Calu3 (cell line): ENCODE measurements around the gene RRP1. TPM values are rescaled to one million over a fixed set of nuclear protein-coding genes. Genes with fewer than 3 reads are reported as not detected.
"Not testable (repeated sequence)": the region's sequence is repeated elsewhere in the genome, so short reads cannot be mapped to it uniquely, and the experiment has no call there.

Experiments
- BruUV-seq: library from RNA; stranded (reverse); fragments of 400-500 nt; replicated peaks from 2 replicates; lab custom pipeline; 2021; lab: Mats Ljungman, UMichigan
- CTCF ChIA-PET: fragments of 300-600 bp; sonication (Branson Sonifier 250); formaldehyde crosslinking; loops from one replicate; lab custom pipeline; 2022; ENCODE audit warnings: antibody characterized with exemption; lab: Charles Lee
- DNase-seq: peaks from one replicate; pipeline ENCODE4 v3.0.0; 2022
- H3K27ac Mint-ChIP-seq: one replicate; pipeline ENCODE4 v1.8.0; 2022; ENCODE audit warnings: mixed read lengths; ENCODE audit not compliant: unreplicated experiment
- H3K27me3 Mint-ChIP-seq: one replicate; pipeline ENCODE4 v1.8.0; 2022; ENCODE audit warnings: mixed read lengths; ENCODE audit not compliant: unreplicated experiment
- H3K36me3 Mint-ChIP-seq: one replicate; pipeline ENCODE4 v1.8.0; 2022; ENCODE audit warnings: mild to moderate bottlenecking, moderate library complexity, mixed read lengths; ENCODE audit not compliant: insufficient read depth, unreplicated experiment
- H3K4me1 Mint-ChIP-seq: one replicate; pipeline ENCODE4 v1.8.0; 2022; ENCODE audit warnings: mild to moderate bottlenecking, low read depth, mixed read lengths; ENCODE audit not compliant: unreplicated experiment
- H3K4me3 Mint-ChIP-seq: one replicate; pipeline ENCODE4 v1.8.0; 2022; ENCODE audit warnings: mild to moderate bottlenecking, low read depth, moderate library complexity, mixed read lengths; ENCODE audit not compliant: unreplicated experiment
- H3K9me3 Mint-ChIP-seq: one replicate; pipeline ENCODE4 v1.8.0; 2022; ENCODE audit warnings: low read depth, mixed read lengths; ENCODE audit not compliant: unreplicated experiment
- intact Hi-C: fragments of 100-400 bp; cut with micrococcal nuclease; formaldehyde crosslinking; loops from one replicate; pipeline ENCODE4 v1.10.0; 2022; ENCODE audit not compliant: unreplicated experiment
- total RNA-seq: library from RNA; stranded (reverse); gene quantifications from 2 replicates; pipeline ENCODE4 v1.2.3, GENCODE V29; 2022
- TF ChIP-seq, protein P1 (sequence below): fragments of 200-600 bp; IDR thresholded peaks from one replicate; pipeline ENCODE4 v1.8.0; 2022; ENCODE audit warnings: antibody characterized with exemption; ENCODE audit not compliant: unreplicated experiment

Gene RRP1
- total RNA-seq, 1 experiment from 2014 or later, result 37.2 TPM

DNA sequence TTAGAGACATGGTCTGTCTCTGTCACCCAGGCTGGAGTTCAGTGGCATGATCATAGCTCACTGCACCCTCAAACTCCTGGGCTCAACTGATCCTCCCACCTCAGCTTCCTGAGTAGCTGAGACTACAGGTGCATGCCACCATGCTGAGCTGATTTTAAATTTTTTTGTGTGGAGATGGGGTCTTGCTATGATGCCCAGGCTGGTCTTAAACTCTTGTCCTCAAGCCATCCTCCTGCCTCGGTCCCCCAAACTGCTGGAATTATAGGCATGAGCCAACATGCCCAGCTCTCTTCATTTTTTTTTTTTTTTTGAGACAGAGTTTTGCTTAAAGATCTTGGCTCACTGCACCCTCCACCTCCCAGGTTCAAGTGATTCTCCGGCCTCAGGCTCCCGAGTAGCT is 50.9 kb downstream of the RRP1 start:
- H3K27ac Mint-ChIP-seq, result no peak overlapping the region
- no peak for DNase-seq
- no peaks in the 10 kb centered on the region for H3K9me3 Mint-ChIP-seq
- CTCF ChIA-PET, result no interaction called here
- no peaks in the 10 kb centered on the region for H3K4me1 Mint-ChIP-seq
- H3K36me3 Mint-ChIP-seq, result no peaks in the 10 kb centered on the region
- H3K4me3 Mint-ChIP-seq, result no peak overlapping the region
- no TSS peak for BruUV-seq
- intact Hi-C loops, result no loop called here
- peaks cover 32% of the 10 kb centered on the region for H3K27me3 Mint-ChIP-seq
- TF ChIP-seq, protein P1, sequence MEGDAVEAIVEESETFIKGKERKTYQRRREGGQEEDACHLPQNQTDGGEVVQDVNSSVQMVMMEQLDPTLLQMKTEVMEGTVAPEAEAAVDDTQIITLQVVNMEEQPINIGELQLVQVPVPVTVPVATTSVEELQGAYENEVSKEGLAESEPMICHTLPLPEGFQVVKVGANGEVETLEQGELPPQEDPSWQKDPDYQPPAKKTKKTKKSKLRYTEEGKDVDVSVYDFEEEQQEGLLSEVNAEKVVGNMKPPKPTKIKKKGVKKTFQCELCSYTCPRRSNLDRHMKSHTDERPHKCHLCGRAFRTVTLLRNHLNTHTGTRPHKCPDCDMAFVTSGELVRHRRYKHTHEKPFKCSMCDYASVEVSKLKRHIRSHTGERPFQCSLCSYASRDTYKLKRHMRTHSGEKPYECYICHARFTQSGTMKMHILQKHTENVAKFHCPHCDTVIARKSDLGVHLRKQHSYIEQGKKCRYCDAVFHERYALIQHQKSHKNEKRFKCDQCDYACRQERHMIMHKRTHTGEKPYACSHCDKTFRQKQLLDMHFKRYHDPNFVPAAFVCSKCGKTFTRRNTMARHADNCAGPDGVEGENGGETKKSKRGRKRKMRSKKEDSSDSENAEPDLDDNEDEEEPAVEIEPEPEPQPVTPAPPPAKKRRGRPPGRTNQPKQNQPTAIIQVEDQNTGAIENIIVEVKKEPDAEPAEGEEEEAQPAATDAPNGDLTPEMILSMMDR, result no peak

- Mint-ChIP-seq H3K36me3 (no peaks in the 10 kb centered on the region), H3K27ac (no peak overlapping the region), H3K9me3 (no peaks in the 10 kb centered on the region), H3K4me1 (no peaks in the 10 kb centered on the region), H3K4me3 (no peak overlapping the region), H3K27me3 (peaks cover 7% of the 10 kb centered on the region)
- no TSS peak for BruUV-seq
- CTCF ChIA-PET, result interaction anchor here (0.6 kb wide), 1 partner anchor 146 kb away, joined by 4 read pairs; no protein-coding TSS in a partner anchor
- intact Hi-C loops, result no loop called here
- DNase-seq, result no peak
- TF ChIP-seq, protein P1, result no peak
Observed at GRCh38 chr21:43842742-43843141, 53.4 kb downstream of the RRP1 start.

- H3K27me3 Mint-ChIP-seq, H3K4me3 Mint-ChIP-seq, H3K4me1 Mint-ChIP-seq, H3K9me3 Mint-ChIP-seq, H3K36me3 Mint-ChIP-seq, DNase-seq, CTCF ChIA-PET, intact Hi-C loops, H3K27ac Mint-ChIP-seq, BruUV-seq: not testable (repeated sequence)
Observed at GRCh38 chr21:43844906-43845305, 55.5 kb downstream of the RRP1 start.

DNA sequence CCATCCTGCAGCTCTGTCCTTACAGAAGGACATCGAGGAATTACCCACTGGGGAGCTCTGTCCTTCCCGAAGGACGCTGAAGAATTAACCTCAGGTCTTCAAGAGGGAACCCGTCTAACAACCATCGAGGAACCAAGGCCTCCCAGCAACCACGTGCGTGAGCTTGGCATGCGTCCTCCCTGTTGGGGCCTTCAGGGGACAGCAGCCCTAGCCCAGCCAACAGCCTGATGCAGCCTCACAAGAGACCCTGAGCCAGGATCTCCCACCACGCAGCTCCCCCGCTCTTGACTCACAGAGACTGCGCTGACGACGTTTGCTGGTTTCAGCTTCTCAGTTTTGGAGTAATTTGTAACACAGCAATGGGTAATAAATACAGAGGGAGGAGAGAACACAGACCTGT is 56.0 kb downstream of the RRP1 start:
- intact Hi-C loops, result no loop called here
- no peak for DNase-seq
- H3K27me3 Mint-ChIP-seq, result no peaks in the 10 kb centered on the region
- H3K36me3 Mint-ChIP-seq, result peaks cover 4% of the 10 kb centered on the region
- CTCF ChIA-PET, result no interaction called here
- H3K4me1 Mint-ChIP-seq, result peaks cover 8% of the 10 kb centered on the region
- no peak overlapping the region for H3K4me3 Mint-ChIP-seq
- H3K27ac Mint-ChIP-seq, result no peak overlapping the region
- no peaks in the 10 kb centered on the region for H3K9me3 Mint-ChIP-seq
- TF ChIP-seq, protein P1, result no peak
- no TSS peak for BruUV-seq

GRCh38 chr21:43846430-43846829 is 57.1 kb downstream of the RRP1 start:
- Mint-ChIP-seq H3K36me3 (peaks cover 4% of the 10 kb centered on the region), H3K27ac (no peak overlapping the region)

More at GRCh38 chr21:43846430-43846829, 57.1 kb downstream of the RRP1 start:
- Mint-ChIP-seq H3K27me3 (no peaks in the 10 kb centered on the region), H3K9me3 (peaks cover 2% of the 10 kb centered on the region), H3K4me3 (no peak overlapping the region), H3K4me1 (peaks cover 8% of the 10 kb centered on the region)
- no TSS peak for BruUV-seq
- intact Hi-C loops, result no loop called here
- CTCF ChIA-PET, result no interaction called here
- TF ChIP-seq, protein P1, result no peak
- no peak for DNase-seq
